Transverse colon (tissue), 4 donors: ENCODE results near the gene ERICH4. TPM values are rescaled to one million over a fixed set of nuclear protein-coding genes. Genes with fewer than 3 reads are reported as not detected.

Source experiments
- DNase-seq: peaks from one replicate; pipeline ENCODE4 v3.0.0-alpha.2; 2019
- H3K27ac ChIP-seq, 4 donors: fragments of 200-600 bp; sonication (generic); 2 replicates each; pipeline ENCODE4 v1.5.1; 2016 to 2018; ENCODE audit warnings: inconsistent platforms in 4 of 4
- H3K27me3 ChIP-seq: fragments of 200-600 bp; sonication (generic); 2 replicates; pipeline ENCODE4 v1.5.1; 2017; ENCODE audit warnings: inconsistent platforms
- H3K36me3 ChIP-seq, 4 donors: fragments of 200-600 bp; sonication (generic); 2 replicates each; pipeline ENCODE4 v1.5.1; 2017 to 2019; ENCODE audit warnings: inconsistent platforms in 4 of 4
- H3K4me1 ChIP-seq, 4 donors: fragments of 200-600 bp; sonication (generic); 2 replicates each; pipeline ENCODE4 v1.5.1; 2017 to 2020; ENCODE audit warnings: inconsistent platforms in 4 of 4
- H3K4me3 ChIP-seq, 4 donors: fragments of 200-600 bp; sonication (generic); 1 replicate in 1 of 4; 2 replicates in 3 of 4; pipeline versions ENCODE4 v1.5.1 to v1.6.1; 2017 to 2019; ENCODE audit warnings: inconsistent platforms in 4 of 4
- H3K9me3 ChIP-seq, 2 donors: fragments of 200-600 bp; sonication (generic); 2 replicates each; pipeline ENCODE4 v1.5.1; 2017 to 2019; ENCODE audit warnings: inconsistent platforms in 2 of 2
- CTCF ChIP-seq, 5 experiments: fragments of 200-600 bp in 3 of 5; fragments of 450-650 bp in 2 of 5; sonication (generic) in 3 of 5; IDR thresholded peaks; 1 replicate in 2 of 5; 2 replicates in 3 of 5; pipeline ENCODE4 v1.5.1; 2016 to 2017; ENCODE audit warnings: antibody characterized with exemption in 5 of 5, inconsistent platforms in 3 of 5, mild to moderate bottlenecking in 2 of 5, moderate library complexity in 1 of 5
- EP300 ChIP-seq: sonication (generic); formaldehyde crosslinking; IDR thresholded peaks from one replicate; pipeline ENCODE4 v1.6.1; 2017; ENCODE audit warnings: antibody characterized with exemption, low read depth
- POLR2A ChIP-seq: fragments of 450-650 bp; IDR thresholded peaks from one replicate; pipeline ENCODE4 v1.6.1; 2016; ENCODE audit warnings: antibody characterized with exemption, mild to moderate bottlenecking, moderate library complexity
- POLR2AphosphoS5 ChIP-seq, 3 donors: sonication (generic); formaldehyde crosslinking; IDR thresholded peaks; one replicate each; pipeline ENCODE4 v1.6.1; 2016; ENCODE audit warnings: antibody characterized with exemption in 3 of 3
- WGBS, 2 donors: methylation state at CpG; one replicate each; pipeline ENCODE4 v1.1.5; 2018; ENCODE audit warnings: low coverage in 1 of 2; 5-methylcytosine and 5-hydroxymethylcytosine counted together
- in situ Hi-C, 4 donors: fragments of 200-750 bp; cut with MboI; loops; one replicate each; pipeline versions ENCODE4 v1.15.0 to v1.15.1; 2017; ENCODE audit warnings: low sequenced_read_pairs in 3 of 4, low pct_ligation_motif_present in 1 of 4, low pct_unique_long_range_greater_than_20kb in 1 of 4
- intact Hi-C: fragments of 100-400 bp; cut with DNase I; formaldehyde crosslinking; loops from one replicate; pipeline ENCODE4 v1.15.1; 2023; ENCODE audit warnings: low total_unique reads
- total RNA-seq, 4 donors: library from RNA; depleted of rRNA; stranded (reverse); fragments of >200 nt; gene quantifications; one replicate each; pipeline ENCODE4 v1.1.0, GENCODE V29; 2016

Gene ERICH4
- total RNA-seq, 4 donors from 2014 or later, result not detected

GRCh38 chr19:41410336-41411054 is 32.5 kb upstream of the ERICH4 start:
- Histone ChIP-seq H3K27ac (peak overlapping the region in 1 of 4 donors; percentile 36), H3K4me3 (no peak overlapping the region), H3K27me3 (no peaks in the 10 kb centered on the region), H3K36me3 (peaks cover 0 to 15% (median 0%) of the 10 kb centered on the region in 4 donors), H3K9me3 (no peaks in the 10 kb centered on the region), H3K4me1 (peaks cover 0 to 32% (median 10%) of the 10 kb centered on the region in 4 donors)
- in situ Hi-C loops (no loop called here), intact Hi-C loops (no loop called here)
- no peak for DNase-seq
- 94 to 100% methylated on average over 3 to 23 of the region's 23 CpGs for WGBS, 2 donors
- TF ChIP-seq POLR2AphosphoS5 (IDR thresholded peaks at IDR 0.05) (no peak), CTCF (IDR thresholded peaks at IDR 0.05) (no peak), EP300 (no peak), POLR2A (no peak)

GRCh38 chr19:41411100-41411967 is 31.6 kb upstream of the ERICH4 start:
- 80% methylated on average over 9 of the region's 9 CpGs; no CpG with 5 or more reads in 1 of the 2 donors for WGBS, 2 donors
- intact Hi-C loops (no loop called here), in situ Hi-C loops (no loop called here)
- Histone ChIP-seq H3K27me3 (no peaks in the 10 kb centered on the region), H3K4me3 (no peak overlapping the region), H3K27ac (no peak overlapping the region), H3K36me3 (peaks cover 0 to 16% (median 0%) of the 10 kb centered on the region in 4 donors), H3K4me1 (peaks cover 0 to 32% (median 10%) of the 10 kb centered on the region in 4 donors), H3K9me3 (no peaks in the 10 kb centered on the region)
- DNase-seq, result no peak
- TF ChIP-seq CTCF (IDR thresholded peaks at IDR 0.05) (no peak), EP300 (no peak), POLR2AphosphoS5 (IDR thresholded peaks at IDR 0.05) (no peak), POLR2A (no peak)

- in situ Hi-C loops, result no loop called here
- 50 to 73% methylated on average over 2 to 11 of the region's 11 CpGs for WGBS, 2 donors
Measured at GRCh38 chr19:41411968-41412265, 31.0 kb upstream of the ERICH4 start.

More at GRCh38 chr19:41411968-41412265, 31.0 kb upstream of the ERICH4 start:
- TF ChIP-seq CTCF (IDR thresholded peaks at IDR 0.05), result no peak
- H3K4me3 ChIP-seq, result no peak overlapping the region
- intact Hi-C loops, result no loop called here
- H3K36me3 ChIP-seq, result peaks cover 0 to 19% (median 0%) of the 10 kb centered on the region in 4 donors
- H3K27me3 ChIP-seq, result no peaks in the 10 kb centered on the region
- H3K27ac ChIP-seq, result no peak overlapping the region
- peaks cover 0 to 32% (median 10%) of the 10 kb centered on the region in 4 donors for H3K4me1 ChIP-seq
- DNase-seq, result no peak
- H3K9me3 ChIP-seq, result no peaks in the 10 kb centered on the region
